RWPE2 (cell line): ENCODE measurements around the gene ST6GALNAC5.

ENCODE experiments used
- ATAC-seq: fragments of 200-7000 bp; cut with Tn5 transposase; 3 replicates; pipeline ENCODE4 v1.9.1; 2021; ENCODE audit warnings: low read depth
- DNase-seq: peaks from one replicate; pipeline ENCODE4 v3.0.0-alpha.2; 2020; ENCODE audit warnings: low spot score
- H3K27ac ChIP-seq: fragments of 450-650 bp; 2 replicates; pipeline ENCODE4 v1.5.1; 2017; ENCODE audit warnings: mild to moderate bottlenecking; ENCODE audit not compliant: poor library complexity, severe bottlenecking
- H3K27me3 ChIP-seq: fragments of 250-450 bp; sonication (Bioruptor Pico); 2 replicates; pipeline ENCODE4 v1.5.1; 2021; ENCODE audit warnings: mild to moderate bottlenecking, moderate library complexity; ENCODE audit not compliant: insufficient read depth, poor library complexity, severe bottlenecking
- H3K36me3 ChIP-seq: fragments of 250-450 bp; sonication (Bioruptor Pico); 2 replicates; pipeline ENCODE4 v1.5.1; 2020; ENCODE audit warnings: low read depth, mild to moderate bottlenecking, moderate library complexity
- H3K4me1 ChIP-seq: fragments of 250-450 bp; sonication (Bioruptor Pico); 2 replicates; pipeline ENCODE4 v1.5.1; 2021; ENCODE audit warnings: mild to moderate bottlenecking, moderate library complexity; ENCODE audit not compliant: insufficient read depth, poor library complexity, severe bottlenecking
- H3K4me3 ChIP-seq: fragments of 250-450 bp; sonication (Bioruptor Pico); 2 replicates; pipeline ENCODE4 v1.5.1; 2021; ENCODE audit warnings: mild to moderate bottlenecking, moderate library complexity; ENCODE audit not compliant: severe bottlenecking
- H3K9me3 ChIP-seq: fragments of 250-450 bp; sonication (Bioruptor Pico); 2 replicates; pipeline ENCODE4 v1.5.1; 2021; ENCODE audit warnings: mild to moderate bottlenecking, moderate library complexity; ENCODE audit not compliant: severe bottlenecking
- TF ChIP-seq, protein P1 (sequence below): fragments of 450-650 bp; IDR thresholded peaks from one replicate; pipeline ENCODE4 v1.5.1; 2017; ENCODE audit warnings: mild to moderate bottlenecking, moderate library complexity; ENCODE audit not compliant: poor library complexity, severe bottlenecking

ST6GALNAC5 gene

GRCh38 chr1:77064246-77064645 is 197.0 kb downstream of the ST6GALNAC5 start:
- Histone ChIP-seq H3K4me3 (no peak overlapping the region), H3K9me3 (no peaks in the 10 kb centered on the region), H3K27ac (no peak overlapping the region), H3K36me3 (no peaks in the 10 kb centered on the region), H3K4me1 (peaks cover 8% of the 10 kb centered on the region), H3K27me3 (no peaks in the 10 kb centered on the region)
- ATAC-seq (no peak), DNase-seq (no peak)
- TF ChIP-seq, protein P1, sequence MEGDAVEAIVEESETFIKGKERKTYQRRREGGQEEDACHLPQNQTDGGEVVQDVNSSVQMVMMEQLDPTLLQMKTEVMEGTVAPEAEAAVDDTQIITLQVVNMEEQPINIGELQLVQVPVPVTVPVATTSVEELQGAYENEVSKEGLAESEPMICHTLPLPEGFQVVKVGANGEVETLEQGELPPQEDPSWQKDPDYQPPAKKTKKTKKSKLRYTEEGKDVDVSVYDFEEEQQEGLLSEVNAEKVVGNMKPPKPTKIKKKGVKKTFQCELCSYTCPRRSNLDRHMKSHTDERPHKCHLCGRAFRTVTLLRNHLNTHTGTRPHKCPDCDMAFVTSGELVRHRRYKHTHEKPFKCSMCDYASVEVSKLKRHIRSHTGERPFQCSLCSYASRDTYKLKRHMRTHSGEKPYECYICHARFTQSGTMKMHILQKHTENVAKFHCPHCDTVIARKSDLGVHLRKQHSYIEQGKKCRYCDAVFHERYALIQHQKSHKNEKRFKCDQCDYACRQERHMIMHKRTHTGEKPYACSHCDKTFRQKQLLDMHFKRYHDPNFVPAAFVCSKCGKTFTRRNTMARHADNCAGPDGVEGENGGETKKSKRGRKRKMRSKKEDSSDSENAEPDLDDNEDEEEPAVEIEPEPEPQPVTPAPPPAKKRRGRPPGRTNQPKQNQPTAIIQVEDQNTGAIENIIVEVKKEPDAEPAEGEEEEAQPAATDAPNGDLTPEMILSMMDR = no peak

DNA sequence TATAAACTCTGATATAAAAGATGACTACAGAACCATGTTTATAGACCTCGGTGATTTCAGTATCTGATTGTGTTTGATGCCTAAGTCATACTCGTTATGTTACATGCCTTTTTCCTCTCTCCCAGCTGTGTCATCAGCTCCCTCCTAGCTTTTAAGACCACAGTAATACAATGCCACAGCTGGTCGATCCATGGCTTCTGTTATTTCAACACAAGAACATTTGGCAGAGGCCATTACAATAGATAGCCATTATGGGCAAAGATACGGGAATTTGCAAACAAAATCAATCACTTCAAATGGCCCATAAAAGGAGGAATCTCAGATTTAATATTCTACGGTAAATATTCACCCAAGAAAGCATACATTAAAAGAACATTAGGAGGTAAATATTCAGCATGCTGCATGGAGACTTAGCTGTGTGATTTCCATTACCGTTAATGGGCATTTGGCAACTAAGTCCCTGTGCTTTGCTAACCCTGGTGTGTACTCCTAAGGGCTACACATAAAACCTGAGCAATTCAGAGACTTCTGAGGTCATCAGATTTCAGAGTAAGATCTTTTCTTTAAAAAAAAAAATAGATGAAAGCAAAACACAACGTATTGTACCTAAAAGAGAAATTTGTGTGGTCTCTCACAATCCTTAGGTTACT is 198.5 kb downstream of the ST6GALNAC5 start:
- Histone ChIP-seq H3K4me1 (peaks cover 8% of the 10 kb centered on the region), H3K36me3 (no peaks in the 10 kb centered on the region), H3K9me3 (no peaks in the 10 kb centered on the region), H3K27ac (no peak overlapping the region), H3K4me3 (no peak overlapping the region), H3K27me3 (no peaks in the 10 kb centered on the region)
- TF ChIP-seq, protein P1 = no peak
- ATAC-seq (no peak), DNase-seq (no peak)

DNA sequence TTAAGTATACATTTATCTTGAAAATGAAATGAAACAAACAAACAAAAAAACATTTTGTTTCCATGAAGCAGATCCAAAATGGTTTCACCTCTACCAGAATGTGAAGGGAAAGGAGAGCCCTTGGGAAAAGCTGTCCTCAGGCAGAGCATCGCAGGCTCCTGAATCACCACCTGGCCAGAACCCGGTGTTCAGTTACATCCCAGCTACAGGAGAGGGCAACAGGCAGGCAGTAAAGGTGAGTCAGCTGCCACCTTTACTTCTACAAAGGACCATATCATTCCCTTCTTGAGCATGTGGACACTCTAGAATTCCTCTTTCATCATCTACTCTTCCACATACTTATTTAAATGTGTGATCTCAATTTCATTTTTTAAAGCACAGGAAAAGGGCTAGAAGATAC is 200.7 kb downstream of the ST6GALNAC5 start:
- DNase-seq = peak; percentile 74
- Histone ChIP-seq H3K4me3 (no peak overlapping the region), H3K36me3 (no peaks in the 10 kb centered on the region), H3K9me3 (no peaks in the 10 kb centered on the region), H3K4me1 (peaks cover 8% of the 10 kb centered on the region), H3K27ac (peak overlapping the region; percentile 47), H3K27me3 (no peaks in the 10 kb centered on the region)
- TF ChIP-seq, protein P1 = no peak
- ATAC-seq = peak; percentile 100

GRCh38 chr1:77076759-77077158 is 209.5 kb downstream of the ST6GALNAC5 start:
- Histone ChIP-seq H3K27ac (no peak overlapping the region), H3K36me3 (no peaks in the 10 kb centered on the region), H3K27me3 (no peaks in the 10 kb centered on the region), H3K4me1 (no peaks in the 10 kb centered on the region), H3K4me3 (no peak overlapping the region), H3K9me3 (no peaks in the 10 kb centered on the region)
- DNase-seq = no peak
- no peak for ATAC-seq
- TF ChIP-seq, protein P1 = no peak

GRCh38 chr1:77081834-77082233 is 214.6 kb downstream of the ST6GALNAC5 start:
- Histone ChIP-seq H3K27ac (no peak overlapping the region), H3K4me3 (no peak overlapping the region), H3K9me3 (no peaks in the 10 kb centered on the region), H3K36me3 (no peaks in the 10 kb centered on the region), H3K27me3 (no peaks in the 10 kb centered on the region), H3K4me1 (no peaks in the 10 kb centered on the region)
- DNase-seq (no peak), ATAC-seq (no peak)
- TF ChIP-seq, protein P1 = no peak
